ENCODE measurements around the gene MPST.

Gene MPST

GRCh38 chr22:37022483-37023337 is 3.2 kb downstream of the MPST start:
- no peak for DNase-seq (ENCODE audit: low read depth in 2 of 2)

- DNase-seq (ENCODE audit: low read depth in 2 of 2): no peak
Measured at GRCh38 chr22:37023743-37024338, 4.3 kb downstream of the MPST start.

GRCh38 chr22:37024339-37025157 is 5.0 kb downstream of the MPST start:
- DNase-seq (ENCODE audit: low read depth in 2 of 2): no peak

- DNase-seq (ENCODE audit: low read depth in 2 of 2): no peak
Measured at GRCh38 chr22:37025500-37026070, 6.0 kb downstream of the MPST start.

- DNase-seq (ENCODE audit: low read depth in 2 of 2): no peak
Measured at GRCh38 chr22:37026325-37026724, 6.8 kb downstream of the MPST start.

- no peak for DNase-seq (ENCODE audit: low read depth in 2 of 2)
Measured at GRCh38 chr22:37027556-37027955, 8.0 kb downstream of the MPST start.

- no peak for DNase-seq (ENCODE audit: low read depth in 2 of 2)
Measured at GRCh38 chr22:37028692-37029674, 9.4 kb downstream of the MPST start.

GRCh38 chr22:37030560-37031281 is 11.2 kb downstream of the MPST start:
- DNase-seq (ENCODE audit: low read depth in 2 of 2): no peak

- DNase-seq (ENCODE audit: low read depth in 2 of 2): no peak
Measured at GRCh38 chr22:37032134-37032534, 12.6 kb downstream of the MPST start.

GRCh38 chr22:37032535-37033460 is 13.3 kb downstream of the MPST start:
- no peak for DNase-seq (ENCODE audit: low read depth in 2 of 2)

- DNase-seq (ENCODE audit: low read depth in 2 of 2): no peak
Measured at GRCh38 chr22:37033605-37034430, 14.3 kb downstream of the MPST start.

- no peak for DNase-seq (ENCODE audit: low read depth in 2 of 2)
Measured at GRCh38 chr22:37036655-37037377, 17.3 kb downstream of the MPST start.

GRCh38 chr22:37037669-37038068 is 18.1 kb downstream of the MPST start:
- DNase-seq (ENCODE audit: low read depth in 2 of 2): no peak

GRCh38 chr22:37039466-37039865 is 19.9 kb downstream of the MPST start:
- no peak for DNase-seq (ENCODE audit: low read depth in 2 of 2)

- DNase-seq (ENCODE audit: low read depth in 2 of 2): no peak
Measured at GRCh38 chr22:37043209-37043827, 23.8 kb downstream of the MPST start.

GRCh38 chr22:37043828-37044538 is 24.4 kb downstream of the MPST start:
- DNase-seq (ENCODE audit: low read depth in 2 of 2): no peak

Data from stimulated activated CD8-positive, alpha-beta memory T cell treated with anti-CD3 and anti-CD28 coated beads, Interleukin-2, amount 100 ng/mL, for 1 hour (primary cell).